BE2C (cell line): ENCODE results near the gene NECTIN1.

ENCODE experiments used
- DNase-seq: peaks from one replicate; pipeline ENCODE4 v3.0.0-alpha.2; 2020
- H3K27me3 ChIP-seq: fragments of 250-450 bp; sonication (Bioruptor Pico); 2 replicates; pipeline ENCODE4 v1.5.1; 2020; ENCODE audit warnings: mild to moderate bottlenecking
- H3K36me3 ChIP-seq: fragments of 250-450 bp; sonication (Bioruptor Pico); 2 replicates; pipeline ENCODE4 v1.5.1; 2020; ENCODE audit warnings: mild to moderate bottlenecking
- H3K4me1 ChIP-seq: fragments of 250-450 bp; sonication (Bioruptor Pico); 2 replicates; pipeline ENCODE4 v1.5.1; 2020
- H3K4me3 ChIP-seq: 2 replicates; pipeline ENCODE4 v1.5.1; 2011; ENCODE audit warnings: low read depth, low read length
- H3K9me3 ChIP-seq: fragments of 250-450 bp; sonication (Bioruptor Pico); 2 replicates; pipeline ENCODE4 v1.5.1; 2020
- TF ChIP-seq, protein P1 (sequence below): IDR thresholded peaks from 2 replicates; pipeline ENCODE4 v1.5.1; 2012; ENCODE audit warnings: mild to moderate bottlenecking, low read depth, low read length

The NECTIN1 gene

DNA sequence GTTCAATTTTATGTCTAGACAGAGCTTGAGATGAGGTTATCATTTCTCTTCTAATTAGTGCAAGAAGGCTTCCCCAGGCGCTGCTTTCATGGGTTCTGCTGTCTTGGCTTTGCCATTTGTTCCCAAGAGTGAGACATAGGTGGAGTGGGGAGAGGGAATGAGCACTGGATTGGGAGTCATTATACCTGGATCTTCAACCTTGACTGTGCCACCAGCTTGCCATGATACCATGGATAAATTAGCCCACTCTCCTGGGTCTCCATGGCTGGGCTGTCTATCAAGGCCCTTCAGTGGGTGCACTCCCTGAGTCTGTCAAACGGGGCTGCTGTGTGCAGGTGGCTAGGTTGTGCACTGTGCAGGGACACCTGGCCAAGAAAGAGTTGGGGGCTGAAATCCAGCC is 15.6 kb upstream of the NECTIN1 start:
- H3K36me3 ChIP-seq, result no peaks in the 10 kb centered on the region
- TF ChIP-seq, protein P1, sequence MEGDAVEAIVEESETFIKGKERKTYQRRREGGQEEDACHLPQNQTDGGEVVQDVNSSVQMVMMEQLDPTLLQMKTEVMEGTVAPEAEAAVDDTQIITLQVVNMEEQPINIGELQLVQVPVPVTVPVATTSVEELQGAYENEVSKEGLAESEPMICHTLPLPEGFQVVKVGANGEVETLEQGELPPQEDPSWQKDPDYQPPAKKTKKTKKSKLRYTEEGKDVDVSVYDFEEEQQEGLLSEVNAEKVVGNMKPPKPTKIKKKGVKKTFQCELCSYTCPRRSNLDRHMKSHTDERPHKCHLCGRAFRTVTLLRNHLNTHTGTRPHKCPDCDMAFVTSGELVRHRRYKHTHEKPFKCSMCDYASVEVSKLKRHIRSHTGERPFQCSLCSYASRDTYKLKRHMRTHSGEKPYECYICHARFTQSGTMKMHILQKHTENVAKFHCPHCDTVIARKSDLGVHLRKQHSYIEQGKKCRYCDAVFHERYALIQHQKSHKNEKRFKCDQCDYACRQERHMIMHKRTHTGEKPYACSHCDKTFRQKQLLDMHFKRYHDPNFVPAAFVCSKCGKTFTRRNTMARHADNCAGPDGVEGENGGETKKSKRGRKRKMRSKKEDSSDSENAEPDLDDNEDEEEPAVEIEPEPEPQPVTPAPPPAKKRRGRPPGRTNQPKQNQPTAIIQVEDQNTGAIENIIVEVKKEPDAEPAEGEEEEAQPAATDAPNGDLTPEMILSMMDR, result no peak

DNA sequence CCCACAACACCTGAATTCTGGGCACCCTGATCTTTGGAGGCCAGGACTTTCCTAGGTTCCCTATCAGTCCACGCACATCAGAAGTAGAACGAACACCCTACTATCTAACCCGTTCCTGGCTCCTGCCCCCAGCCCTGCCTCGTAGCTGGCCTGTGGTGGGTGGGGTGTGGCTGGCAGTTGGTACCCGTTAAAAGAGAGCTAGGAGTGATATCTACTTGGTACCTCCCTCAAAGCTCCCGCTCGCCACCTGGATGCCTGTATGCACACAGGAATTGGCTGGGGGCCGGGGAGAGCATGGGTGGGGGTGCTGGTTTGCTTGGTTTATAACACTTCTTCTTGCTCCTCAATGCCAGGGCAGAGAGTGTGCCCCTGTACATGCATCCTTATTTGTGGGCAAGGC is 14.0 kb upstream of the NECTIN1 start:
- Histone ChIP-seq H3K4me1 (peaks cover 18% of the 10 kb centered on the region), H3K27me3 (no peaks in the 10 kb centered on the region), H3K36me3 (no peaks in the 10 kb centered on the region), H3K4me3 (peak overlapping the region; percentile 58), H3K9me3 (no peaks in the 10 kb centered on the region)
- TF ChIP-seq, protein P1, result no peak
- DNase-seq, result no peak

More for the DNA sequence above, 15.6 kb upstream of the NECTIN1 start:
- DNase-seq, result no peak
- H3K9me3 ChIP-seq, result no peaks in the 10 kb centered on the region
- H3K27me3 ChIP-seq, result no peaks in the 10 kb centered on the region
- H3K4me3 ChIP-seq, result no peak overlapping the region
- H3K4me1 ChIP-seq, result peaks cover 12% of the 10 kb centered on the region

DNA sequence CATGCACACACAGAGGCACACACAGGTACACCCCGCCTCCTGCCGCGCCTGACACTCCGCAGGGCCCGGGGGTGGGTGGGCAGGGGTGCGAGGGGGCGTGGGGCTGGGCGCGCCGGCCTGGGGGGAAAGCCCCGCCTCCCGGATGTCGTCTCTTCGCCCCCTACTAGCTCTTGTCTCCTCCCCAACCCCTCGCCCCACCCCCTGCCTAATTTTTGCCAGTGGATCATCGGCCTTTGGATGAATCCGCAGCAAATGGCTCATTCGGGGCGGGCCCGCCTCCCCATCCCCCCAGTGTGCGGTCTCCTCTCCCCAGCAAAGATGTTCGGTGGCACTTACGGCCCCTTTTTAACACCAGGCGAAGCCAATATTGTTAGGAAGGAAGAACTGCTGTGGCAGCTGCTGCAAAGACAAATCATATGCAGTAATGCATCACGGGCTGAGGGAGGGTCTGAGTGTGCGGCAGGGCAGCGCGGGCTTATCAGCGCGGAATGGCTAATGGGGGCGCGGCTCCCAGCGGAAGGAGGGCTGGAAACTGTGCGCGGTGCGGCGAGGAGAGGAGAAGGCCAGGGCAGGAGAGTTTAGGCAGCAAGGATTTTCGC is 13.4 kb upstream of the NECTIN1 start:
- peaks cover 18% of the 10 kb centered on the region for H3K4me1 ChIP-seq
- no peaks in the 10 kb centered on the region for H3K9me3 ChIP-seq
- H3K36me3 ChIP-seq, result no peaks in the 10 kb centered on the region
- peak overlapping the region; percentile 58 for H3K4me3 ChIP-seq
- TF ChIP-seq, protein P1, result no peak
- no peaks in the 10 kb centered on the region for H3K27me3 ChIP-seq
- DNase-seq, result peak; percentile 82

DNA sequence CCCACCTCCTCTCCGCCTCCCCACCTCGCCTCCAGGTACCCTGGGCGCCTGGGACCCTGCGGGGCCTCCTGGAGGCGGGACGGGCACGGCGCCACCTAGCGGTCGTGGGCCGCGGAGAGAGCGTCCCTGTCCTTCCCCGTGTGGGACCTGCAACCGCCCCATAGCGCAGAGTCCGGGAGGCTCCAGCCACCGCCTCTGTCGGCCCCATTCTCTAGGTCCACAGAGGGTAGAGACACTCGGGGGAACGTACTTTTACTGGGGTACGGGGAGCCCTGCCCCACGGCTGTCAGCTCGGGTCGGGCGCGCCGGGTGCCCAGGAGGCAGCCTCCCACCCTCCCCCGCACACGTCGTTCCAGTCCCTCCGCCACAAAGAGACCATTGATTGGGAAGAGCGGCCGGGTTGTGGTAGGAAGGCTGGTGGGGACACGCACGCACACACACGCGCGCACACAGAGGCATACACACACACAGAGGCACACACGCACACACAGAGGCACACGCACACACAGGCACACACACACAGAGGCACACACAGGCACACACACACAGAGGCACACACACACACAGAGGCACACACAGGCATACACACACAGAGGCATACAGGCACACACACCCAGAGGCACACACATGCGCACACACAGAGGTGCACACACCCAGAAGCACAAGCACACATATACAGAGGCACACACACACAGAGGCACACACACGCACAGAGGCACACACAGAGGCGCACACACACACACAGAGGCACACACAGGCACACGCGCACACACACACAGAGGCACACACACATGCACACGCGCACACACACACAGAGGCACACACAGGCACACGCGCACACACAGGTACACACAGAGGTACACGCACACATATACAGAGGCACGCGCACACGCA is 12.6 kb upstream of the NECTIN1 start:
- Histone ChIP-seq H3K4me3 (no peak overlapping the region), H3K27me3 (no peaks in the 10 kb centered on the region), H3K36me3 (no peaks in the 10 kb centered on the region), H3K4me1 (peaks cover 18% of the 10 kb centered on the region), H3K9me3 (no peaks in the 10 kb centered on the region)
- TF ChIP-seq, protein P1, result peak; percentile 24; the same call in 1 of the 2 replicates
- no peak for DNase-seq

DNA sequence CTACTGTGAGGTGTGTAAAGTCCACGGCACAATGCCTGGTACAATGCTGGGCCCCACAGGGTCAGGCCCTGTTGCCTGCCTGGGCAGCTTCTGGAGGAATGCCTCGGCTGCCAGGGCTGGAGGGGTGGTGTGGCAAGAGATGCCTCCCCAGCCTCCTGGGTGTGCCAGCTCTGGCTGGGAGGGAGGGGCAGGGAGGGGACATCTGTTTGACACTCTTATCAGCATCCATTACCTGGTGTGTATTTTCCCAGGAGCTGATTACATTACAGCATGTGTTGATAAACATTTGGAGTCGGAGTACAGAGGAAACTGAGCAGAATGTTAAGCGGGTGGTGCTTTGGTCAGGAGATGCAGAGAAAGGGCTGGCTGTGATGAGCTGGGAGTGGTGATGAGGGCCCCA is 11.0 kb upstream of the NECTIN1 start:
- Histone ChIP-seq H3K4me1 (peaks cover 18% of the 10 kb centered on the region), H3K9me3 (no peaks in the 10 kb centered on the region), H3K36me3 (no peaks in the 10 kb centered on the region), H3K4me3 (no peak overlapping the region), H3K27me3 (no peaks in the 10 kb centered on the region)
- no peak for DNase-seq
- TF ChIP-seq, protein P1, result no peak
